Endothelial cell of umbilical vein (primary cell): ENCODE measurements around the gene TFF2. TPM values are rescaled to one million over a fixed set of nuclear protein-coding genes. Genes with fewer than 3 reads are reported as not detected.

Experiments
- BruUV-seq: library from RNA; stranded (reverse); fragments of 400-500 nt; replicated peaks from 2 replicates; lab custom pipeline; 2021; lab: Mats Ljungman, UMichigan
- CTCF ChIA-PET: fragments of 300-600, 350-600 bp; sonication (Branson Sonifier 250); formaldehyde crosslinking; loops from one replicate; lab custom pipeline; 2021; ENCODE audit warnings: antibody characterized with exemption, inconsistent platforms; lab: Charles Lee
- POLR2A ChIA-PET: fragments of 300-600, 350-600 bp; sonication (Branson Sonifier 250); formaldehyde crosslinking; loops from one replicate; lab custom pipeline; 2021; ENCODE audit warnings: antibody characterized with exemption, inconsistent platforms; lab: Charles Lee
- DNase-seq: peaks from one replicate; pipeline ENCODE4 v3.0.0-alpha.2; 2011; ENCODE audit warnings: low read depth, low spot score
- FAIRE-seq: peaks from 2 replicates; lab custom pipeline; 2011; peaks lifted over from hg19 to GRCh38; lab: Jason Lieb, UNC
- H2AFZ ChIP-seq: 2 replicates; pipeline ENCODE4 v1.6.0; 2012; ENCODE audit warnings: low read depth, low read length, control low read depth, inconsistent platforms
- H3K27ac ChIP-seq: 2 replicates; pipeline ENCODE4 v1.5.1; 2011; ENCODE audit warnings: low read depth, mild to moderate bottlenecking, control low read depth, low read length, moderate library complexity; ENCODE audit not compliant: insufficient read depth
- H3K27me3 ChIP-seq, 2 experiments: 2 replicates each; pipeline versions ENCODE4 v1.6.0 to v1.6.1; 2011; ENCODE audit warnings: low read length in 2 of 2, mixed read lengths in 1 of 2; ENCODE audit not compliant: control insufficient read depth in 2 of 2, insufficient read depth in 2 of 2
- H3K36me3 ChIP-seq, 2 experiments: 2 replicates in 1 of 2; 3 replicates in 1 of 2; pipeline ENCODE4 v1.5.1; 2011; ENCODE audit warnings: low read length in 2 of 2, mild to moderate bottlenecking in 1 of 2, moderate library complexity in 1 of 2; ENCODE audit not compliant: control insufficient read depth in 2 of 2, insufficient read depth in 2 of 2; ENCODE audit errors: extremely low read depth in 1 of 2
- H3K4me1 ChIP-seq: 3 replicates; pipeline ENCODE4 v1.5.1; 2011; ENCODE audit warnings: mild to moderate bottlenecking, low read length; ENCODE audit not compliant: control insufficient read depth, insufficient read depth; ENCODE audit errors: extremely low read depth
- H3K4me2 ChIP-seq: 2 replicates; pipeline ENCODE4 v1.6.1; 2011; ENCODE audit warnings: low read length, control low read depth, mixed read lengths; ENCODE audit not compliant: insufficient read depth
- H3K4me3 ChIP-seq, 3 experiments: fragments of 200-600 bp in 1 of 3; sonication (generic), shearing (Covaris generic) in 1 of 3; replicated peaks in 1 of 3; 2 replicates each; pipeline ENCODE4 v1.5.1; 2011 to 2016; ENCODE audit warnings: control low read depth in 3 of 3, low read length in 3 of 3, mild to moderate bottlenecking in 2 of 3, inconsistent platforms in 1 of 3, low read depth in 1 of 3, moderate library complexity in 1 of 3; ENCODE audit not compliant: insufficient read depth in 1 of 3
- H3K79me2 ChIP-seq: 2 replicates; pipeline ENCODE4 v1.6.0; 2012; ENCODE audit warnings: low read length, inconsistent platforms; ENCODE audit not compliant: control insufficient read depth, insufficient read depth
- H3K9ac ChIP-seq: replicated peaks from 2 replicates; pipeline ENCODE3; 2011; ENCODE audit warnings: low read length, control low read depth; ENCODE audit not compliant: insufficient read depth; ENCODE audit errors: extremely low read depth
- H3K9me1 ChIP-seq: replicated peaks from 3 replicates; pipeline ENCODE4 v1.6.0; 2011; ENCODE audit warnings: mild to moderate bottlenecking, low read length; ENCODE audit not compliant: control insufficient read depth, insufficient read depth; ENCODE audit errors: extremely low read depth
- H3K9me3 ChIP-seq: replicated peaks from 2 replicates; pipeline ENCODE4 v1.5.1; 2012; ENCODE audit warnings: low read length, inconsistent platforms; ENCODE audit not compliant: control insufficient read depth, insufficient read depth
- H4K20me1 ChIP-seq: replicated peaks from 2 replicates; pipeline ENCODE3; 2011; ENCODE audit warnings: mild to moderate bottlenecking, low read length; ENCODE audit not compliant: control insufficient read depth, insufficient read depth; ENCODE audit errors: extremely low read depth
- CTCF ChIP-seq, 2 donors: IDR thresholded peaks; 1 replicate in 1 of 2; 2 replicates in 1 of 2; pipeline ENCODE4 v1.5.1; 2011; ENCODE audit warnings: low read length in 2 of 2, mild to moderate bottlenecking in 2 of 2, moderate library complexity in 2 of 2, control low read depth in 1 of 2, inconsistent platforms in 1 of 2, low read depth in 1 of 2; ENCODE audit not compliant: insufficient read depth in 1 of 2; ENCODE audit errors: extremely low read depth in 1 of 2
- EZH2 ChIP-seq: IDR thresholded peaks from 2 replicates; pipeline ENCODE4 v1.6.1; 2012; ENCODE audit warnings: borderline replicate concordance, low read depth, mild to moderate bottlenecking, moderate library complexity, low read length, inconsistent platforms; ENCODE audit not compliant: severe bottlenecking
- FOS ChIP-seq: IDR thresholded peaks from 2 replicates; pipeline ENCODE4 v1.6.1; 2011; ENCODE audit warnings: mild to moderate bottlenecking, low read length, moderate library complexity, borderline replicate concordance; ENCODE audit not compliant: insufficient read depth
- GATA2 ChIP-seq: IDR thresholded peaks from 2 replicates; pipeline ENCODE4 v1.7.0; 2011; ENCODE audit warnings: low read depth, mild to moderate bottlenecking, moderate library complexity, mixed read lengths, low read length; ENCODE audit not compliant: insufficient read length, insufficient read depth
- JUN ChIP-seq: IDR thresholded peaks from 2 replicates; pipeline ENCODE4 v1.6.1; 2011; ENCODE audit warnings: borderline replicate concordance, low read depth; ENCODE audit not compliant: insufficient read length, insufficient read depth
- MAX ChIP-seq: IDR thresholded peaks from 2 replicates; pipeline ENCODE4 v1.6.1; 2011; ENCODE audit not compliant: insufficient read depth, insufficient read length
- MYC ChIP-seq: IDR thresholded peaks from one replicate; pipeline ENCODE4 v1.6.1; 2011; ENCODE audit warnings: mild to moderate bottlenecking, low read depth, low read length
- POLR2A ChIP-seq: IDR thresholded peaks from 2 replicates; pipeline ENCODE4 v1.6.1; 2012; ENCODE audit warnings: low read depth, mild to moderate bottlenecking, control low read depth, low read length
- POLR2AphosphoS5 ChIP-seq: IDR thresholded peaks from 2 replicates; pipeline ENCODE4 v1.6.1; 2012; ENCODE audit warnings: low read depth, mild to moderate bottlenecking, control low read depth, low read length, moderate library complexity; ENCODE audit not compliant: insufficient read depth
- dilution Hi-C: fragments of 300-500 bp; cut with MboI; formaldehyde crosslinking; loops from one replicate; pipeline ENCODE4 v1.15.0; 2019; ENCODE audit warnings: low sequenced_read_pairs; ENCODE audit not compliant: extremely low pct_ligation_motif_present
- intact Hi-C: fragments of 100-400 bp; cut with micrococcal nuclease; formaldehyde crosslinking; loops from one replicate; pipeline ENCODE4 v1.10.0; 2022
- polyA plus RNA-seq, 4 experiments: library from polyadenylated mRNA; depleted of rRNA in 3 of 4; stranded (reverse) in 3 of 4; unstranded in 1 of 4; fragments of >200 nt; gene quantifications; 2 replicates each; pipeline versions ENCODE4 v1.2.1 to v1.2.3, GENCODE V29; 2011 to 2012; ENCODE audit warnings: missing spikeins in 1 of 4
- total RNA-seq: library from RNA; stranded (reverse); gene quantifications from 2 replicates; pipeline ENCODE4 v1.2.3, GENCODE V29; 2021

Gene TFF2
- total and polyA plus RNA-seq, 2 donors (not counting 3 experiments of a cell fraction or from before 2014, with no cell fraction given): not detected

- CTCF ChIA-PET: interaction anchor here (0.5 to 1.1 kb wide), 3 partner anchors 13 to 325 kb away, joined by 3 to 5 read pairs (median 3); no protein-coding TSS in a partner anchor
- intact Hi-C loops: no loop called here
- dilution Hi-C loops: no loop called here
- Histone ChIP-seq H3K9me1 (no peaks in the 10 kb centered on the region), H3K4me1 (no peaks in the 10 kb centered on the region), H3K9ac (no peak overlapping the region), H3K9me3 (no peaks in the 10 kb centered on the region), H3K27me3 (peaks cover 0 to 1% of the 10 kb centered on the region in 2 experiments), H4K20me1 (no peaks in the 10 kb centered on the region), H2AFZ (no peak overlapping the region), H3K36me3 (no peaks in the 10 kb centered on the region), H3K4me2 (no peak overlapping the region), H3K79me2 (no peaks in the 10 kb centered on the region), H3K4me3 (no peak overlapping the region), H3K27ac (no peak overlapping the region)
- TF ChIP-seq CTCF (IDR thresholded peaks at IDR 0.05; ENCODE audit: extremely low read depth in 1 of 2, insufficient read depth in 1 of 2, low read depth in 1 of 2, low read length in 2 of 2) (no peak), MYC (no peak), GATA2 (no peak), POLR2AphosphoS5 (no peak), MAX (no peak), POLR2A (no peak), JUN (no peak), EZH2 (no peak), FOS (no peak)
- BruUV-seq: no TSS peak
- FAIRE-seq: no peak
- POLR2A ChIA-PET: no interaction called here
- no peak for DNase-seq
Observed at GRCh38 chr21:42358937-42359336, 8.1 kb upstream of the TFF2 start.
